AG09309 (cell line): ENCODE data around the gene MAPKBP1.

Source experiments
- DNase-seq: peaks from one replicate; pipeline ENCODE4 v3.0.0-alpha.2; 2010; ENCODE audit warnings: low read depth
- H3K4me3 ChIP-seq: 2 replicates; pipeline ENCODE4 v1.5.1; 2011; ENCODE audit warnings: mild to moderate bottlenecking, low read depth, low read length, moderate library complexity; ENCODE audit not compliant: control insufficient read depth
- TF ChIP-seq, protein P1 (sequence below): IDR thresholded peaks from 2 replicates; pipeline ENCODE4 v1.5.1; 2011; ENCODE audit warnings: mild to moderate bottlenecking, low read depth, low read length, inconsistent platforms; ENCODE audit not compliant: insufficient read depth, control insufficient read depth; ENCODE audit errors: missing control alignments

MAPKBP1 gene

DNA sequence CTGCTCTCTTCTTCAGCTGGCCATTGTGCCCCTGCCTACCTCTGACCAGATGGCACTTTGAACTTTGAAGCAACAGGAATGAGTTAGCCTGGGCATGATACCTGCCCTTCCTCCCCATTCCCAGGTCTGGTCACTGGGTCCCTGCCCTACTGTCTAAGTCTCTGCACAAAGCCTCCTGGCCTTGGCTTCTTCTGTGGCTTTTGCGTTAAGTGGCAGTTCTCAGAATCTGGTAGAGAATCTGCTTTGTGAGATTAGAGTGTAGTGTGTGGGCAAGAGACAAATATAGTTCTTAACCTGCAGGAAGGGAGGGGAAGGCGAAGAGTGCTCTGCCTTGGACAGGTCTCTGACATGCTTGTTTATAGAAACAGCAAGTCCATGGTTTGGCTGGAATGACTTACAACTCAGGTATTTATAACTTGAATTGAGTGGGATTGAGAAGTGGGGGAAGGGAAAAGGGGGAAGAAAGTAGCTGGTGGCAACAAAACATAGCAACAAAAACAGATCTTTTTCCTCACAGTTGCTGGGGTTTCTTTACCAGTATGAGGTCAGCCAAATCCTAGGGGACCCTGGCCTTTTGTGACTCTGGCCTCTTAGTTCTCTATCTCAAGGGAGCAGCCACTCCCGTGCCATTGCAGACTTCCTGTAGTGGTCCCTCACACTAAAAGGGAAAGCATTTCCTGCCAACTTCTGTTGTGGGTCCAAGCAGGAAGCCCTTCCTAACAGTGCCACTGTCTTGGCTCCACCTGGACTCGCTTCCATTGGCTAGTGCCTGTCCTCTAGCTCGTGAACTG is 16.7 kb downstream of the MAPKBP1 start:
- DNase-seq, result no peak
- TF ChIP-seq, protein P1, sequence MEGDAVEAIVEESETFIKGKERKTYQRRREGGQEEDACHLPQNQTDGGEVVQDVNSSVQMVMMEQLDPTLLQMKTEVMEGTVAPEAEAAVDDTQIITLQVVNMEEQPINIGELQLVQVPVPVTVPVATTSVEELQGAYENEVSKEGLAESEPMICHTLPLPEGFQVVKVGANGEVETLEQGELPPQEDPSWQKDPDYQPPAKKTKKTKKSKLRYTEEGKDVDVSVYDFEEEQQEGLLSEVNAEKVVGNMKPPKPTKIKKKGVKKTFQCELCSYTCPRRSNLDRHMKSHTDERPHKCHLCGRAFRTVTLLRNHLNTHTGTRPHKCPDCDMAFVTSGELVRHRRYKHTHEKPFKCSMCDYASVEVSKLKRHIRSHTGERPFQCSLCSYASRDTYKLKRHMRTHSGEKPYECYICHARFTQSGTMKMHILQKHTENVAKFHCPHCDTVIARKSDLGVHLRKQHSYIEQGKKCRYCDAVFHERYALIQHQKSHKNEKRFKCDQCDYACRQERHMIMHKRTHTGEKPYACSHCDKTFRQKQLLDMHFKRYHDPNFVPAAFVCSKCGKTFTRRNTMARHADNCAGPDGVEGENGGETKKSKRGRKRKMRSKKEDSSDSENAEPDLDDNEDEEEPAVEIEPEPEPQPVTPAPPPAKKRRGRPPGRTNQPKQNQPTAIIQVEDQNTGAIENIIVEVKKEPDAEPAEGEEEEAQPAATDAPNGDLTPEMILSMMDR, result no peak

GRCh38 chr15:41791547-41791937 is 17.3 kb downstream of the MAPKBP1 start:
- no peak for DNase-seq
- TF ChIP-seq, protein P1, result no peak
- no peak overlapping the region for H3K4me3 ChIP-seq

More for the DNA sequence above, 16.7 kb downstream of the MAPKBP1 start:
- H3K4me3 ChIP-seq, result no peak overlapping the region

- TF ChIP-seq, protein P1, result no peak
These were observed 17.8 kb downstream of the MAPKBP1 start for GRCh38 chr15:41792000-41792637.

DNA sequence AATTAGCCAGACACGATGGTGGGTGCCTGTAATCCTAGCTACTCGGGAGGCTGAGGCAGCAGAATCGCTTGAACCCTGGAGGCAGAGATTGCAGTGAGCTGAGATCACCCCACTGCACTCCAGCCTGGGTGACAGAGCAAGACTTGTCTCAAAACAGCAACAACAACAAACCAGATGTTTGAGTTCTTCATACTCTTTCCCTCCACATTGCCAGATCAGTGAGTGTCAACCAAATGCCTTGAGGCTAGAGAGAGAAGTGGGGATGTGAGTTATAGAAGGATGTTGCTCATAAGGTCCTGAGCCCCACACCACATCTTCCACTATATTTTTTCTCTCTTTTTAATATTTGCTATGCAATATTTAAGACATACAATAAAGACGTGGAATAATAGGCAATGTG is 19.8 kb downstream of the MAPKBP1 start:
- DNase-seq, result peak; percentile 21
- TF ChIP-seq, protein P1, result no peak
- no peak overlapping the region for H3K4me3 ChIP-seq

More at GRCh38 chr15:41792000-41792637, 17.8 kb downstream of the MAPKBP1 start:
- no peak overlapping the region for H3K4me3 ChIP-seq
- DNase-seq, result no peak

GRCh38 chr15:41795996-41796856 is 21.9 kb downstream of the MAPKBP1 start:
- no peak overlapping the region for H3K4me3 ChIP-seq
- TF ChIP-seq, protein P1, result no peak
- peak; percentile 74 for DNase-seq

GRCh38 chr15:41797201-41797944 is 23.1 kb downstream of the MAPKBP1 start:
- no peak for DNase-seq
- TF ChIP-seq, protein P1, result no peak
- H3K4me3 ChIP-seq, result no peak overlapping the region
